Large intestine (tissue), 3 donors: ENCODE data around the gene CTBP1. TPM values are rescaled to one million over a fixed set of nuclear protein-coding genes. Genes with fewer than 3 reads are reported as not detected.

ENCODE experiments used
- DNase-seq, 2 donors: peaks; one replicate each; pipeline versions ENCODE4 v3.0.0 to v3.0.0-alpha.2; 2013
- H3K27ac ChIP-seq: one replicate; pipeline ENCODE4 v1.5.1; 2013; ENCODE audit warnings: low read length
- H3K27me3 ChIP-seq: 2 replicates; pipeline ENCODE4 v1.6.1; 2013; ENCODE audit warnings: low read length; ENCODE audit not compliant: control insufficient read depth, insufficient read depth
- H3K36me3 ChIP-seq: 2 replicates; pipeline ENCODE4 v1.6.1; 2013; ENCODE audit warnings: low read length; ENCODE audit not compliant: control insufficient read depth, insufficient read depth
- H3K4me1 ChIP-seq: one replicate; pipeline ENCODE4 v1.6.1; 2013; ENCODE audit warnings: low read length; ENCODE audit not compliant: control insufficient read depth, insufficient read depth
- H3K4me3 ChIP-seq: one replicate; pipeline ENCODE4 v1.5.1; 2013; ENCODE audit warnings: low read length
- H3K9me3 ChIP-seq: one replicate; pipeline ENCODE4 v1.6.1; 2013; ENCODE audit warnings: mild to moderate bottlenecking, low read depth, low read length, moderate library complexity; ENCODE audit not compliant: control insufficient read depth
- WGBS: methylation state at CpG from one replicate; pipeline ENCODE4 v1.1.5; 2013; ENCODE audit warnings: low lambda C conversion rate; ENCODE audit not compliant: insufficient coverage; 5-methylcytosine and 5-hydroxymethylcytosine counted together
- polyA plus RNA-seq: library from polyadenylated mRNA; unstranded; fragments of 120-200 nt; gene quantifications from one replicate; pipeline ENCODE4 v1.2.1, GENCODE V29; 2013

CTBP1 gene
- polyA plus RNA-seq, 1 donor = 134 TPM

DNA sequence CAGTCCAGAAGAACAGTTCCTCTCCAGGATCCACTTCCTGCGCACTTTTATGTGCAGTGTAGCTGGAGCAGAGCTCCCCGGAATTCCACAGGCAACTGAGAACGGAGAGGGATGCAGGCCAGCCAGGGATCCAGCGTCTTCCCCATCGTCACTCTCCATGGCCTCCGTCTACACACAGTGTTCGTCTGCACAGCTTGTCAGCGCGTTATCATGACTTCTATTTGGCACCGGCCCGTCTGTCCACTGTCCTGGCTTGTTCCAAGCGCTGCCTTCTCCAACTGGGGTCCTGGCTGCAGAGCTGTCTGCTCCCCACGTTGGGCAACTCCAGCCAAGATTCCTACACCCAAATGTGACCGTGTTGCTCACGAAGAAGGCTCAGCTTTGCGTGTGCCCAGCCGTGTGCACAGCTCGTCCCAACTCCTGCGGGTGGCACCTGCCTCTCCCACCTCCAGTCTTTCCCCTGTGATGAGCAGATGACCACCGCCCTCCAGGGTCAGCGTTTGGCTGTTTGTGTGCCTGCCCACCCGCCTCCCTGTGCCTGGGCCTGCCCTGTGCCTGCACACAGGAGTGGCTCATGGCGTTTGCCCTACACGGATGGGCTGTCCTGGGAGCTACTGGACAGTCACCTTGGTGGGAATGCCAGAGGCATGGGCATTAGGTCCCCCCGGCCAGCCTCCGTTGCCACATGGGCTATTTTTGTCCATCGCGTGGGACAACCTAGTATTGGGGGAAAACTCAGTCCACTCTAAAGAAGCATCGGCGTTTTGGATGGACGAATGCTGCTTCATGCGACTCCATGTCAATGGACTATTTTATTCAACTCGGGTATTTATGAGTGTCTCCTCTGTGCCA lies 2.2 kb upstream of the CTBP1 start:
- WGBS = no CpG with 5 or more reads among the region's 33 CpGs
- Histone ChIP-seq H3K27me3 (no peaks in the 10 kb centered on the region), H3K36me3 (peaks cover 2% of the 10 kb centered on the region), H3K4me3 (no peak overlapping the region), H3K9me3 (peaks cover 38% of the 10 kb centered on the region), H3K27ac (no peak overlapping the region), H3K4me1 (peaks cover 21% of the 10 kb centered on the region)
- DNase-seq = no peak

DNA sequence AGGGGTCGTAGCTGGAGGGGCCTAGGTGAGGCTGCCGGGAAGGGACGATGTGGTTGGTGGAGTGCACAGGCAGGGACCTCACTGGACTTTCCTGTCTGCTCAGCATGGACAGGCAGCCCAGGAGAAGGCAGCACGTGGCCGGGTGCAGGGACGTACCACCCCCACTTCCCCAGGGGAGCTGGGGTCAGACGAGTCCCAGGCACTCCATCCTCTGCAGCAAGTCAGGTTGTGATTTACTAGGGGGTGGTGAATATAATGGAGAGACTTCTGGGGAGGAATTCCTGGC lies 1.5 kb upstream of the CTBP1 start:
- Histone ChIP-seq H3K4me3 (no peak overlapping the region), H3K9me3 (peaks cover 35% of the 10 kb centered on the region), H3K27ac (no peak overlapping the region), H3K4me1 (peaks cover 27% of the 10 kb centered on the region), H3K36me3 (peaks cover 2% of the 10 kb centered on the region), H3K27me3 (no peaks in the 10 kb centered on the region)
- no peak for DNase-seq
- WGBS = no CpG with 5 or more reads among the region's 7 CpGs

DNA sequence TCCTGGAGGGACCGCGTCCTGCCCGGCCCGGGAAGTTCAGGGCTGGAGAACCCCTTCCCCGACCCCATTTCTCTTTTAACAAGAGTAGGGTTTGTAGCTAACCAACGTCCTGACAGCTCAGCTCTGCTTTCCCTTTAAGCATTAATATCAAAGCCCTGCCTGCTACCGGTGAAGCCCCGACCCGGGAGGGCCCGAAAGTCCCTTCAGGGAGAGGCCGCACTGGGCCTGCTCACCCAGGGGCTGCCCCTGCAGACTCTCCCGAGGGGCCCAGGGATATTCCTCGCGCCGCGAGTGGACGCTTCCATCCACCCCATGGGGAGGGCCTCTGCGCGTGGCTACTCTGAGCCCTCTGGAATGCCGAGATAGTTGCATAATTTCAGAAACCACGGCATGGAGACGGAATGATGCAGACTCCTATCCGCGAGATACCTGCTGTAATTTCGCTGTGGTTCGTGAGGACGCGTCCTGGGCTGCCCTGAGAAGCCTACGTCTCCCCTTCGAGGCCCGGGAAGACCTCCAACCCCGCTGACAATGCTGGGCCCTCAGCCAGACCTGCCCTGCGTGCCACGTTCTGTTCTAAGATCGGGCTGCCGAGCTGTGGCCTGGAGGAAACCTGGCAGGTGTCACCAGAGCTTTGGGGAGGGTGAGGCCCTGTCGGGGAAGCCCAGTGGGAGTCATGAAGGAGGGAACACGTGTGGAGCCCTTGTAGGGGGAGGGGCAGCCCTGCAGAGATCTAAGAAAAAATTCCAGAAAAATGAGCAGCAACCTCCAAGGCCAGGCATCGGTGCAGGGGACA lies 999 bp upstream of the CTBP1 start:
- peaks cover 3% of the 10 kb centered on the region for H3K36me3 ChIP-seq
- peaks cover 27% of the 10 kb centered on the region for H3K4me1 ChIP-seq
- WGBS = no CpG with 5 or more reads among the region's 39 CpGs
- peak in 1 of 2 donors; percentile 59 for DNase-seq
- H3K9me3 ChIP-seq = peaks cover 34% of the 10 kb centered on the region
- no peaks in the 10 kb centered on the region for H3K27me3 ChIP-seq
- peak overlapping the region; percentile 89 for H3K27ac ChIP-seq
- H3K4me3 ChIP-seq = peak overlapping the region; percentile 68

GRCh38 chr4:1249148-1249730 lies 309 bp upstream of the CTBP1 start:
- peaks cover 29% of the 10 kb centered on the region for H3K4me1 ChIP-seq

GRCh38 chr4:1247864-1248244 lies 1.1 kb downstream of the CTBP1 start:
- Histone ChIP-seq H3K27ac (peak overlapping the region; percentile 95), H3K4me1 (peaks cover 38% of the 10 kb centered on the region), H3K36me3 (peaks cover 11% of the 10 kb centered on the region), H3K27me3 (no peaks in the 10 kb centered on the region), H3K4me3 (peak overlapping the region; percentile 98), H3K9me3 (peaks cover 26% of the 10 kb centered on the region)
- no peak for DNase-seq
- no CpG with 5 or more reads among the region's 40 CpGs for WGBS

More at GRCh38 chr4:1249148-1249730, 309 bp upstream of the CTBP1 start:
- Histone ChIP-seq H3K4me3 (peak overlapping the region; percentile 68), H3K27ac (peak overlapping the region; percentile 89), H3K36me3 (peaks cover 4% of the 10 kb centered on the region), H3K27me3 (no peaks in the 10 kb centered on the region), H3K9me3 (peaks cover 34% of the 10 kb centered on the region)
- no CpG with 5 or more reads among the region's 86 CpGs for WGBS
- peak; percentile 87 to 96 for DNase-seq

GRCh38 chr4:1246901-1247863 lies 1.7 kb downstream of the CTBP1 start:
- H3K27me3 ChIP-seq = no peaks in the 10 kb centered on the region
- peak overlapping the region; percentile 95 for H3K27ac ChIP-seq
- peaks cover 25% of the 10 kb centered on the region for H3K9me3 ChIP-seq
- peaks cover 11% of the 10 kb centered on the region for H3K36me3 ChIP-seq
- no peak for DNase-seq
- no CpG with 5 or more reads among the region's 48 CpGs for WGBS
- H3K4me1 ChIP-seq = peaks cover 44% of the 10 kb centered on the region
- H3K4me3 ChIP-seq = peak overlapping the region; percentile 98

GRCh38 chr4:1246111-1246881 lies 2.6 kb downstream of the CTBP1 start:
- H3K4me1 ChIP-seq = peaks cover 53% of the 10 kb centered on the region
- H3K4me3 ChIP-seq = peak overlapping the region; percentile 98
- H3K9me3 ChIP-seq = peaks cover 17% of the 10 kb centered on the region
- WGBS = no CpG with 5 or more reads among the region's 24 CpGs
- H3K27ac ChIP-seq = peak overlapping the region; percentile 95
- peak in 1 of 2 donors; percentile 58 for DNase-seq
- H3K36me3 ChIP-seq = peaks cover 9% of the 10 kb centered on the region
- H3K27me3 ChIP-seq = no peaks in the 10 kb centered on the region

GRCh38 chr4:1245481-1246051 lies 3.4 kb downstream of the CTBP1 start:
- Histone ChIP-seq H3K27me3 (no peaks in the 10 kb centered on the region), H3K27ac (no peak overlapping the region), H3K4me1 (peaks cover 58% of the 10 kb centered on the region), H3K36me3 (peaks cover 17% of the 10 kb centered on the region), H3K9me3 (peaks cover 12% of the 10 kb centered on the region), H3K4me3 (no peak overlapping the region)
- DNase-seq = no peak
- WGBS = no CpG with 5 or more reads among the region's 26 CpGs

DNA sequence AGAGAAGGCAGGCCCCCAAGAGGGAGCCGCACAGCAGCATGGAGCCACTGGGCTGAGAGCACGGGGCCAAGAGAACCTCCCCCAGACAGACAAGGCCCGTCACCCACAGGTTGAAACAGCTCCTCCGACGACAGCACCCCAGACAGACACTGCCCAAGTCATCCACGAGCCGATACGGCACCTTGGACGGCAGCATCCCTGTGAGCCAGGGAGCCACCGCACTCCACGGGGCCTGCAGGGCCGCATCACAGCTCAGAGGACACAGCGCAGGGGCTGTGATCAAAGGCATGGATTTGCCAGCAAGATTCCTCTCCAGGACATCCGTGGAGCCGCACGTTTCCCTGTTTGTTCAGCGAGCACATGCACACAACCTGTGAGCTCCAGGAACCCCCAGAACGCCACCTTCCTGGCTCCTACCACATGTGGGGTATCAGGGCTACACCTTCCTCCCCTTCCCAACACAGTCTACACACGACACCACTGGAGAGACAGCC lies 3.9 kb downstream of the CTBP1 start:
- no peak for DNase-seq

More for the DNA sequence above, 3.9 kb downstream of the CTBP1 start:
- no CpG with 5 or more reads among the region's 19 CpGs for WGBS
- H3K4me3 ChIP-seq = no peak overlapping the region
- H3K4me1 ChIP-seq = peaks cover 54% of the 10 kb centered on the region
- peaks cover 19% of the 10 kb centered on the region for H3K36me3 ChIP-seq
- H3K9me3 ChIP-seq = peaks cover 7% of the 10 kb centered on the region
- no peaks in the 10 kb centered on the region for H3K27me3 ChIP-seq
- H3K27ac ChIP-seq = no peak overlapping the region
